Neural progenitor cell (in vitro differentiated cells): ENCODE data around the gene SULT1A3. TPM values are rescaled to one million over a fixed set of nuclear protein-coding genes. Genes with fewer than 3 reads are reported as not detected.
"Not testable (repeated sequence)": the region's sequence is repeated elsewhere in the genome, so short reads cannot be mapped to it uniquely, and the experiment has no call there.

Experiments used
- DNase-seq: peaks from one replicate; pipeline ENCODE4 v3.0.0-alpha.2; 2016; ENCODE audit warnings: low spot score
- H2AFZ ChIP-seq: fragments of 200-600 bp; sonication (generic); replicated peaks from 2 replicates; pipeline ENCODE4 v1.6.1; 2016; ENCODE audit warnings: antibody characterized with exemption
- H3F3A ChIP-seq: fragments of 200-600 bp; sonication (generic); 2 replicates; pipeline ENCODE4 v1.6.1; 2016; ENCODE audit warnings: antibody characterized with exemption, low read depth
- H3K27ac ChIP-seq: fragments of 200-600 bp; sonication (generic); 2 replicates; pipeline ENCODE4 v1.5.1; 2016; ENCODE audit warnings: mild to moderate bottlenecking
- H3K27me3 ChIP-seq: fragments of 200-600 bp; sonication (generic); 2 replicates; pipeline ENCODE4 v1.6.1; 2016; ENCODE audit warnings: mild to moderate bottlenecking, moderate library complexity
- H3K36me3 ChIP-seq: fragments of 200-600 bp; sonication (generic); 2 replicates; pipeline ENCODE4 v1.5.1; 2016
- H3K4me1 ChIP-seq: fragments of 200-600 bp; sonication (generic); 2 replicates; pipeline ENCODE4 v1.6.1; 2016; ENCODE audit warnings: mixed run types
- H3K4me2 ChIP-seq: fragments of 200-600 bp; sonication (generic); 2 replicates; pipeline ENCODE4 v1.6.1; 2016
- H3K4me3 ChIP-seq: fragments of 200-600 bp; sonication (generic); 2 replicates; pipeline ENCODE4 v1.5.1; 2016
- H3K79me2 ChIP-seq: fragments of 200-600 bp; sonication (generic); 2 replicates; pipeline ENCODE4 v1.6.1; 2016; ENCODE audit warnings: low read depth
- H3K9ac ChIP-seq: fragments of 200-600 bp; sonication (generic); 2 replicates; pipeline ENCODE4 v1.6.1; 2016
- H3K9me3 ChIP-seq: fragments of 200-600 bp; sonication (generic); 2 replicates; pipeline ENCODE4 v1.5.1; 2016; ENCODE audit warnings: low read depth
- H4K20me1 ChIP-seq: fragments of 200-600 bp; sonication (generic); 2 replicates; pipeline ENCODE4 v1.6.1; 2016; ENCODE audit warnings: low read depth
- H3K27ac Mint-ChIP-seq: 3 replicates; pipeline ENCODE4 v1.8.0; 2021; ENCODE audit warnings: mixed read lengths
- H3K27me3 Mint-ChIP-seq: 2 replicates; pipeline ENCODE4 v1.8.0; 2022; ENCODE audit warnings: low read depth, mild to moderate bottlenecking, inconsistent platforms, moderate library complexity, mixed read lengths; ENCODE audit not compliant: insufficient read depth
- H3K36me3 Mint-ChIP-seq: 3 replicates; pipeline ENCODE4 v1.8.0; 2021; ENCODE audit warnings: mixed read lengths
- H3K4me1 Mint-ChIP-seq: 3 replicates; pipeline ENCODE4 v1.8.0; 2021; ENCODE audit warnings: mixed read lengths
- H3K4me3 Mint-ChIP-seq: 3 replicates; pipeline ENCODE4 v1.8.0; 2021; ENCODE audit warnings: mild to moderate bottlenecking, moderate library complexity, mixed read lengths
- H3K9me3 Mint-ChIP-seq: 3 replicates; pipeline ENCODE4 v1.8.0; 2020; ENCODE audit warnings: mixed read lengths
- EZH2 ChIP-seq: fragments of 200-600 bp; sonication (generic); IDR thresholded peaks from 2 replicates; pipeline ENCODE4 v1.6.1; 2017; ENCODE audit warnings: antibody characterized with exemption, mild to moderate bottlenecking, moderate library complexity
- EZH2phosphoT487 ChIP-seq: fragments of 200-600 bp; sonication (generic); IDR thresholded peaks from 2 replicates; pipeline ENCODE4 v1.6.1; 2017; ENCODE audit warnings: antibody characterized with exemption
- total RNA-seq: library from RNA; depleted of rRNA; stranded (reverse); fragments of >200 nt; gene quantifications from 2 replicates; pipeline ENCODE4 v1.2.3, GENCODE V29; 2015; ENCODE audit warnings: low replicate concordance
- TF ChIP-seq, protein P1 (sequence below): fragments of 200-600 bp; sonication (generic); IDR thresholded peaks from 2 replicates; pipeline ENCODE4 v1.5.1; 2017; ENCODE audit warnings: antibody characterized with exemption, mild to moderate bottlenecking

The SULT1A3 gene
- total RNA-seq, 1 donor from 2014 or later: 6.2 TPM

DNA sequence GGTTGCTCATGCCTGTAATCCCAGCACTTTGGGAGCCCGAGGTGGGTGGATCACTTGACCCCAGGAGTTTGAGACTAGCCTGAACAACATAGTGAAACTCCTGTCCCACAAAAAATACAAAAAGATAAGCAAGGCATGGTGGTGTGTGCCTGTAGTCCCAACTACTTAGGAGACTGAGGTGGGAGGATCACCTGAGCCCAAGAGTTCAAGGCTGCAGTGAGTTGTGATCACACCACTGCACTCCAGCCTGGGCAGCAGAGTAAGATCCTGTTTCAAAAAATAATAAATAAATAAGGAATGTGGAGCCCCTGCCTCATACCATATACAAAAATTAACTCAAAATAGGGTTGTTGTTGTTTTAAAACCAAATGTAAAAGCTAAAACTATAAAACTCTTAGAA lies 41.8 kb upstream of the SULT1A3 start:
- TF ChIP-seq, protein P1, sequence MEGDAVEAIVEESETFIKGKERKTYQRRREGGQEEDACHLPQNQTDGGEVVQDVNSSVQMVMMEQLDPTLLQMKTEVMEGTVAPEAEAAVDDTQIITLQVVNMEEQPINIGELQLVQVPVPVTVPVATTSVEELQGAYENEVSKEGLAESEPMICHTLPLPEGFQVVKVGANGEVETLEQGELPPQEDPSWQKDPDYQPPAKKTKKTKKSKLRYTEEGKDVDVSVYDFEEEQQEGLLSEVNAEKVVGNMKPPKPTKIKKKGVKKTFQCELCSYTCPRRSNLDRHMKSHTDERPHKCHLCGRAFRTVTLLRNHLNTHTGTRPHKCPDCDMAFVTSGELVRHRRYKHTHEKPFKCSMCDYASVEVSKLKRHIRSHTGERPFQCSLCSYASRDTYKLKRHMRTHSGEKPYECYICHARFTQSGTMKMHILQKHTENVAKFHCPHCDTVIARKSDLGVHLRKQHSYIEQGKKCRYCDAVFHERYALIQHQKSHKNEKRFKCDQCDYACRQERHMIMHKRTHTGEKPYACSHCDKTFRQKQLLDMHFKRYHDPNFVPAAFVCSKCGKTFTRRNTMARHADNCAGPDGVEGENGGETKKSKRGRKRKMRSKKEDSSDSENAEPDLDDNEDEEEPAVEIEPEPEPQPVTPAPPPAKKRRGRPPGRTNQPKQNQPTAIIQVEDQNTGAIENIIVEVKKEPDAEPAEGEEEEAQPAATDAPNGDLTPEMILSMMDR: no peak
- TF ChIP-seq EZH2phosphoT487 (no peak), EZH2 (no peak)
- no peak overlapping the region for H3K4me3 ChIP-seq
- H3K27me3 Mint-ChIP-seq: peaks cover 4% of the 10 kb centered on the region
- no peaks in the 10 kb centered on the region for H3K36me3 ChIP-seq
- H3K9me3 ChIP-seq: no peaks in the 10 kb centered on the region
- DNase-seq: no peak
- H3K27ac Mint-ChIP-seq: no peak overlapping the region
- no peaks in the 10 kb centered on the region for H3K4me1 ChIP-seq
- no peaks in the 10 kb centered on the region for H3K36me3 Mint-ChIP-seq
- no peaks in the 10 kb centered on the region for H3K27me3 ChIP-seq
- no peaks in the 10 kb centered on the region for H3K79me2 ChIP-seq
- no peak overlapping the region for H3K4me3 Mint-ChIP-seq
- H3K4me1 Mint-ChIP-seq: no peaks in the 10 kb centered on the region
- H3K9me3 Mint-ChIP-seq: peaks cover 5% of the 10 kb centered on the region
- H3K4me2 ChIP-seq: no peak overlapping the region
- H4K20me1 ChIP-seq: no peaks in the 10 kb centered on the region
- no peak overlapping the region for H2AFZ ChIP-seq
- no peak overlapping the region for H3K27ac ChIP-seq
- H3K9ac ChIP-seq: no peak overlapping the region
- H3F3A ChIP-seq: no peaks in the 10 kb centered on the region

DNA sequence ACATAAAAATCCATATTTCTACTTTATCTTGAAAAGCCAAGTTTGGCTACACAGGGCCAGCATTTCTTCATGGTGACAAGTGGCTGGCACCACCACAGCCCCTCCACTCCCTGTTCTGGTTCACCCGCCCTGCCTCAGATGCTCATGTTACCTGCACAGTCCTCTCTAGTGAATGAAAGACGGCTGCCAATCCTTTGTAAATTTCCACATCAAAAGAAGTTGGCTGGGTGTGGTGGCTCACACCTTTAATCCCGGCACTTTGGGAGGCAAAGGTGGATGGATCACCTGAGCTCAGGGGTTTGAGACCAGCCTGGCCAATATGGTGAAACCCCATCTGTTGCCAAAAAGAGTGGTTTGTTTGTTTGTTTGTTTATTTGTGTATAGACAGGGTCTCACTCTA lies 35.5 kb upstream of the SULT1A3 start:
- Mint-ChIP-seq H3K4me3 (no peak overlapping the region), H3K27me3 (peaks cover 4% of the 10 kb centered on the region), H3K9me3 (peaks cover 5% of the 10 kb centered on the region), H3K27ac (no peak overlapping the region), H3K36me3 (no peaks in the 10 kb centered on the region), H3K4me1 (peaks cover 2% of the 10 kb centered on the region)
- H3K27ac ChIP-seq: no peak overlapping the region
- H3K9me3 ChIP-seq: no peaks in the 10 kb centered on the region
- H3K79me2 ChIP-seq: no peaks in the 10 kb centered on the region
- no peaks in the 10 kb centered on the region for H3K36me3 ChIP-seq
- DNase-seq: no peak
- H3K27me3 ChIP-seq: no peaks in the 10 kb centered on the region
- no peaks in the 10 kb centered on the region for H4K20me1 ChIP-seq
- no peaks in the 10 kb centered on the region for H3F3A ChIP-seq
- H3K9ac ChIP-seq: no peak overlapping the region
- TF ChIP-seq EZH2phosphoT487: no peak
- TF ChIP-seq EZH2: no peak
- TF ChIP-seq, protein P1: no peak
- no peak overlapping the region for H3K4me3 ChIP-seq
- no peak overlapping the region for H2AFZ ChIP-seq
- no peak overlapping the region for H3K4me2 ChIP-seq
- no peaks in the 10 kb centered on the region for H3K4me1 ChIP-seq

DNA sequence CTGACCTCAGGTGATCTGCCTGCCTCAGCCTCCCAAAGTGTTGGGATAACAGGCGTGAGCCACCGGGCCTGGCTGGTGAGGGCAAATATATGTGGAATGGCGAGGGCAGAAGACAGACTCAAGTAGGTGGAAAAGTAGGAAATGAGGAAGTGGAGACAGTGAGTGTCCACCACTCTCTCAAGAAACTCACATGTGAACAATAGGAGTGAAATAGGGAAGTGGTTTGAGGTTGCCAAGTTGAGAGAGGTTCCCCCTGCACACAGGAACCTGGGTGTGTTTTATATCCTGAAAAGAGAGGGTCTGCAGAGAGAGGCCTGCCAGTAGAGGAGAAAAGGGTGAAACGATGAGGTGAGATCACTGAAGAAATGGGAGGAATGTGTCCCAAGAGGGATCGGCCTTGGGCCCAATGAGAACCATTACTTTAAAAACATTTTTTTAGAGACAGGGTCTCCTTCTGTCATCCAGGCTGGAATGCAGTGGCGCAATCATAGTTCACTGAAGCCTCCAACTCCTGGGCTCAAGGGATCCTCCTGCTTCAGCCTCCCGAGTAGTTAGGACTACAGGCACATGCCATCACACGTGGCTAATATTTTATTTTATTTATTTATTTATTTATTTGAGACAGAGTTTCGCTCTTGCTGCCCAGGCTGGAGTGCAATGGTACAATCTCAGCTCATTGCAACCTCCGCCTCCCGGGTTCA lies 32.7 kb upstream of the SULT1A3 start:
- Histone ChIP-seq H3K4me3 (no peak overlapping the region), H3K27me3 (no peaks in the 10 kb centered on the region), H2AFZ (no peak overlapping the region), H3F3A (peaks cover 3% of the 10 kb centered on the region), H3K9me3 (no peaks in the 10 kb centered on the region), H3K9ac (no peak overlapping the region), H3K27ac (no peak overlapping the region), H3K36me3 (no peaks in the 10 kb centered on the region), H3K79me2 (no peaks in the 10 kb centered on the region), H3K4me2 (no peak overlapping the region), H3K4me1 (no peaks in the 10 kb centered on the region), H4K20me1 (no peaks in the 10 kb centered on the region)
- Mint-ChIP-seq H3K4me1 (peaks cover 2% of the 10 kb centered on the region), H3K27me3 (peaks cover 4% of the 10 kb centered on the region), H3K27ac (no peak overlapping the region), H3K36me3 (no peaks in the 10 kb centered on the region), H3K4me3 (no peak overlapping the region), H3K9me3 (peaks cover 4% of the 10 kb centered on the region)
- TF ChIP-seq EZH2phosphoT487: no peak
- TF ChIP-seq, protein P1: no peak
- TF ChIP-seq EZH2: no peak
- no peak for DNase-seq

DNA sequence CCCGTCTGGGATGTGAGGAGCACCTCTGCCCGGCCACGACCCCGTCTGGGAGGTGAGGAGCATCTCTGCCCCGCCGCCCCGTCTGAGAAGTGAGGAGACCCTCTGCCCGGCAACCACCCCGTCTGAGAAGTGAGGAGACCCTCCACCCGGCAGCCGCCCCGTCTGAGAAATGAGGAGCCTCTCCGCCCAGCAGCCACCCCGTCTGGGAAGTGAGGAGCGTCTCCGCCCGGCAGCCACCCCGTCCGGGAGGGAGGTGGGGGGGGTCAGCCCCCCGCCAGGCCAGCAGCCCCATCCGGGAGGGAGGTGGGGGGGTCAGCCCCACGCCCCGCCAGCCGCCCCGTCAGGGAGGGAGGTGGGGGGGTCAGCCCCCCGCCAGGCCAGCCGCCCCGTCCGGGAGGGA lies 30.3 kb upstream of the SULT1A3 start:
- H3K4me3 Mint-ChIP-seq, H3K27ac Mint-ChIP-seq, H3K4me1 Mint-ChIP-seq, H3K4me1 ChIP-seq, H3K4me3 ChIP-seq, H3K27me3 Mint-ChIP-seq, H4K20me1 ChIP-seq, H3K27me3 ChIP-seq, H3K9me3 Mint-ChIP-seq, H3K36me3 ChIP-seq, H3K36me3 Mint-ChIP-seq, H3K27ac ChIP-seq, H2AFZ ChIP-seq, H3K9me3 ChIP-seq, H3K9ac ChIP-seq, DNase-seq, H3K79me2 ChIP-seq, H3K4me2 ChIP-seq, H3F3A ChIP-seq: not testable (repeated sequence)

DNA sequence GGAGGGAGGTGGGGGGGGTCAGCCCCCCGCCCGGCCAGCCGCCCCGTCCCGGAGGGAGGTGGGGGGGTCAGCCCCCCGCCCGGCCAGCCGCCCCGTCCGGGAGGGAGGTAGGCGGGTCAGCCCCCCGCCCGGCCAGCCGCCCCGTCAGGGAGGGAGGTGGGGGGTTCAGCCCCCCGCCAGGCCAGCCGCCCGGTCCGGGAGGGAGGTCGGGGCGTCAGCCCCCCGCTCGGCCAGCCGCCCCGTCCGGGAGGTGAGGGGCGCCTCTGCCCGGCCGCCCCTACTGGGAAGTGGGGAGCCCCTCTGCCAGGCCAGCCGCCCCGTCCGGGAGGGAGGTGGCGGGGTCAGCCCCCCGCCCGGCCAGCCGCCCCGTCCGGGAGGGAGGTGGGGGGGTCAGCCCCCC lies 29.6 kb upstream of the SULT1A3 start:
- H3K4me3 ChIP-seq, H3K36me3 Mint-ChIP-seq, H3F3A ChIP-seq, H3K9me3 Mint-ChIP-seq, H3K27me3 Mint-ChIP-seq, H4K20me1 ChIP-seq, H3K9me3 ChIP-seq, H3K27ac Mint-ChIP-seq, H3K79me2 ChIP-seq, H3K36me3 ChIP-seq, H3K27ac ChIP-seq, H3K4me3 Mint-ChIP-seq, DNase-seq, H3K4me2 ChIP-seq, H3K27me3 ChIP-seq, H2AFZ ChIP-seq, H3K4me1 ChIP-seq, H3K4me1 Mint-ChIP-seq, H3K9ac ChIP-seq: not testable (repeated sequence)

DNA sequence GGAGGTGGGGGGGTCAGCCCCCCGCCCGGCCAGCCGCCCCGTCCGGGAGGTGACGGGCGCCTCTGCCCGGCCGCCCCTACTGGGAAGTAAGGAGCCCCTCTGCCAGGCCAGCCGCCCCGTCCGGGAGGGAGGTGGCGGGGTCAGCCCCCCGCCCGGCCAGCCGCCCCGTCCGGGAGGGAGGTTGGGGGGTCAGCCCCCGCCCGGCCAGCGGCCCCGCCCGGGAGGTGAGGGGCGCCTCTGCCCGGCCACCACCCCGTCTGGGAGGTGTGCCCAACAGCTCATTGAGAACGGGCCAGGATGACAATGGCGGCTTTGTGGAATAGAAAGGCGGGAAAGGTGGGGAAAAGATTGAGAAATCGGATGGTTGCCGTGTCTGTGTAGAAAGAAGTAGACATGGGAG lies 28.9 kb upstream of the SULT1A3 start:
- not testable (repeated sequence) for H3K79me2 ChIP-seq, H3K9me3 ChIP-seq, H3K4me1 ChIP-seq, H3K4me1 Mint-ChIP-seq, H2AFZ ChIP-seq, H4K20me1 ChIP-seq, H3F3A ChIP-seq, H3K27ac ChIP-seq, H3K27me3 Mint-ChIP-seq, H3K9me3 Mint-ChIP-seq, H3K4me3 Mint-ChIP-seq, H3K9ac ChIP-seq, H3K36me3 ChIP-seq, DNase-seq, H3K27me3 ChIP-seq, H3K27ac Mint-ChIP-seq, H3K4me3 ChIP-seq, H3K36me3 Mint-ChIP-seq, H3K4me2 ChIP-seq
